Stimulated activated CD8-positive, alpha-beta memory T cell treated with anti-CD3 and anti-CD28 coated beads, Interleukin-4, amount 100 ng/mL, for 1 hour (primary cell): ENCODE results near the gene ZNF711.
"Not testable (repeated sequence)": the region's sequence is repeated elsewhere in the genome, so short reads cannot be mapped to it uniquely, and the experiment has no call there.

Experiments
- DNase-seq, 2 donors: peaks; one replicate each; pipeline ENCODE4 v3.0.0-alpha.2; 2020; ENCODE audit warnings: low read depth in 2 of 2, low spot score in 1 of 2

ZNF711 gene

GRCh38 chrX:85243761-85244449 lies at the start of gene ZNF711, which contains the start of gene SATL1:
TSS of gene ZNF711 (plus strand) at chrX:85243991. CDS start at chrX:85247573, 3,582 bp downstream.
TSS of gene SATL1 (minus strand) at chrX:85243779. CDS start at chrX:85108968, 134,811 bp downstream.
- DNase-seq, result no peak

- DNase-seq, result no peak
Measured at GRCh38 chrX:85196319-85196718, 47.5 kb upstream of the ZNF711 start.

- no peak for DNase-seq
Measured at GRCh38 chrX:85203461-85203970, 40.3 kb upstream of the ZNF711 start.

- DNase-seq, result no peak
Measured at GRCh38 chrX:85213792-85214530, 29.8 kb upstream of the ZNF711 start.

GRCh38 chrX:85215946-85216345 lies 27.8 kb upstream of the ZNF711 start:
- no peak for DNase-seq

GRCh38 chrX:85221361-85221760 lies 22.4 kb upstream of the ZNF711 start:
- DNase-seq, result no peak

GRCh38 chrX:85223359-85223758 lies 20.4 kb upstream of the ZNF711 start:
- no peak for DNase-seq

- no peak for DNase-seq
Measured at GRCh38 chrX:85243155-85243554, 636 bp upstream of the ZNF711 start.

- no peak for DNase-seq
Measured at GRCh38 chrX:85244450-85245211, 840 bp downstream of the ZNF711 start.

GRCh38 chrX:85285286-85285685 lies 41.5 kb downstream of the ZNF711 start:
- DNase-seq, result not testable (repeated sequence)

- DNase-seq, result no peak
Measured at GRCh38 chrX:85288992-85289723, 45.4 kb downstream of the ZNF711 start.

GRCh38 chrX:85303544-85303943 lies 59.8 kb downstream of the ZNF711 start:
- DNase-seq, result no peak

- DNase-seq, result no peak
Measured at GRCh38 chrX:85309717-85310116, 65.9 kb downstream of the ZNF711 start.

- not testable (repeated sequence) for DNase-seq
Measured at GRCh38 chrX:85311348-85311747, 67.6 kb downstream of the ZNF711 start.
